MM.1S (cell line): ENCODE measurements around the gene AMY2B.
"Not testable (repeated sequence)": the region's sequence is repeated elsewhere in the genome, so short reads cannot be mapped to it uniquely, and the experiment has no call there.

ENCODE experiments used
- DNase-seq: peaks from one replicate; pipeline ENCODE4 v3.0.0-alpha.2; 2015
- H2AFZ ChIP-seq: fragments of 300-600 bp; sonication (generic); 2 replicates; pipeline ENCODE4 v1.6.0; 2016; ENCODE audit warnings: antibody characterized with exemption, low read length
- H3F3A ChIP-seq: fragments of 300-600 bp; sonication (generic); 2 replicates; pipeline ENCODE4 v1.6.1; 2016; ENCODE audit warnings: mild to moderate bottlenecking, antibody characterized with exemption, low read length, moderate library complexity, mixed read lengths; ENCODE audit not compliant: insufficient read depth
- H3K27ac ChIP-seq: fragments of 300-600 bp; sonication (generic); 2 replicates; pipeline ENCODE4 v1.5.1; 2016; ENCODE audit warnings: mild to moderate bottlenecking, low read length
- H3K27me3 ChIP-seq: fragments of 300-600 bp; sonication (generic); replicated peaks from 2 replicates; pipeline ENCODE4 v1.6.0; 2016; ENCODE audit warnings: low read length; ENCODE audit not compliant: insufficient read depth
- H3K36me3 ChIP-seq: fragments of 300-600 bp; sonication (generic); replicated peaks from 2 replicates; pipeline ENCODE4 v1.6.1; 2016; ENCODE audit warnings: mild to moderate bottlenecking, low read length, mixed read lengths; ENCODE audit not compliant: insufficient read depth
- H3K4me1 ChIP-seq: fragments of 300-600 bp; sonication (generic); 2 replicates; pipeline ENCODE4 v1.6.1; 2016; ENCODE audit warnings: low read length, mixed read lengths
- H3K4me2 ChIP-seq: fragments of 300-600 bp; sonication (generic); 2 replicates; pipeline ENCODE4 v1.6.0; 2016; ENCODE audit warnings: low read depth, low read length
- H3K4me3 ChIP-seq: fragments of 300-600 bp; sonication (generic); 2 replicates; pipeline ENCODE4 v1.5.1; 2016; ENCODE audit warnings: low read length, mixed read lengths
- H3K79me2 ChIP-seq: fragments of 300-600 bp; sonication (generic); 2 replicates; pipeline ENCODE4 v1.6.1; 2016; ENCODE audit warnings: mixed run types, low read length, mixed read lengths
- H3K9ac ChIP-seq: fragments of 300-600 bp; sonication (generic); 2 replicates; pipeline ENCODE4 v1.6.1; 2016; ENCODE audit warnings: low read length, mixed read lengths
- H3K9me2 ChIP-seq: fragments of 300-600 bp; sonication (generic); replicated peaks from 2 replicates; pipeline ENCODE4 v1.6.1; 2016; ENCODE audit warnings: mild to moderate bottlenecking, low read length, mixed read lengths; ENCODE audit not compliant: insufficient read depth
- H3K9me3 ChIP-seq: fragments of 300-600 bp; sonication (generic); replicated peaks from 2 replicates; pipeline ENCODE4 v1.6.1; 2016; ENCODE audit warnings: mild to moderate bottlenecking, low read length, mixed read lengths; ENCODE audit not compliant: insufficient read depth
- H4K20me1 ChIP-seq: fragments of 300-600 bp; sonication (generic); 2 replicates; pipeline ENCODE4 v1.6.1; 2016; ENCODE audit warnings: mild to moderate bottlenecking, low read length, moderate library complexity, mixed read lengths; ENCODE audit not compliant: insufficient read depth
- CTCF ChIP-seq: fragments of 300-600 bp; sonication (generic); IDR thresholded peaks from 2 replicates; pipeline ENCODE4 v1.5.1; 2016; ENCODE audit warnings: antibody characterized with exemption, low read length, mixed read lengths
- EZH2 ChIP-seq: fragments of 300-600 bp; sonication (generic); optimal IDR thresholded peaks from 2 replicates; pipeline ENCODE3; 2017; ENCODE audit warnings: low read depth, mild to moderate bottlenecking, antibody characterized with exemption, low read length, mixed read lengths
- EZH2phosphoT487 ChIP-seq: fragments of 300-600 bp; sonication (generic); IDR thresholded peaks from 2 replicates; pipeline ENCODE4 v1.6.1; 2018; ENCODE audit warnings: antibody characterized with exemption, low read length

Gene AMY2B

GRCh38 chr1:103616362-103616761 is 45.0 kb downstream of the AMY2B start:
- Histone ChIP-seq H3K4me2 (no peak overlapping the region), H3K4me3 (no peak overlapping the region), H3K9me3 (no peaks in the 10 kb centered on the region), H3F3A (no peaks in the 10 kb centered on the region), H3K36me3 (no peaks in the 10 kb centered on the region), H4K20me1 (no peaks in the 10 kb centered on the region), H3K27me3 (no peaks in the 10 kb centered on the region), H3K79me2 (no peaks in the 10 kb centered on the region), H3K4me1 (no peaks in the 10 kb centered on the region), H3K27ac (no peak overlapping the region), H3K9ac (no peak overlapping the region), H2AFZ (no peak overlapping the region), H3K9me2 (no peaks in the 10 kb centered on the region)
- TF ChIP-seq EZH2phosphoT487 (no peak), EZH2 (no peak), CTCF (no peak)
- no peak for DNase-seq

- H3K9me2 ChIP-seq, H3F3A ChIP-seq, H3K27ac ChIP-seq, H3K79me2 ChIP-seq, H3K9me3 ChIP-seq, H3K36me3 ChIP-seq, H3K4me3 ChIP-seq, H3K4me2 ChIP-seq, H4K20me1 ChIP-seq, H2AFZ ChIP-seq, H3K27me3 ChIP-seq, DNase-seq, H3K9ac ChIP-seq, H3K4me1 ChIP-seq: not testable (repeated sequence)
Observed at GRCh38 chr1:103616994-103617477, 45.6 kb downstream of the AMY2B start, which contains the start of gene AMY2A. TSS of gene AMY2A (plus strand) at chr1:103617427. CDS start at chr1:103617441, 14 bp downstream.

GRCh38 chr1:103627436-103627835 is 56.0 kb downstream of the AMY2B start:
- H3K79me2 ChIP-seq, H3K36me3 ChIP-seq, H4K20me1 ChIP-seq, H3F3A ChIP-seq, DNase-seq, H3K4me2 ChIP-seq, H3K9me2 ChIP-seq, H3K9ac ChIP-seq, H3K27me3 ChIP-seq, H3K9me3 ChIP-seq, H3K4me3 ChIP-seq, H2AFZ ChIP-seq, H3K27ac ChIP-seq, H3K4me1 ChIP-seq: not testable (repeated sequence)
